Ishikawa (cell line): ENCODE results near the gene CD274.

Source experiments
- CEBPB ChIP-seq: IDR thresholded peaks from 2 replicates; pipeline ENCODE4 v1.6.1; 2012
- CREB1 ChIP-seq: IDR thresholded peaks from 2 replicates; pipeline ENCODE4 v1.6.1; 2012; ENCODE audit warnings: low read depth
- EGR1 ChIP-seq: IDR thresholded peaks from 2 replicates; pipeline ENCODE4 v1.6.1; 2012
- EP300 ChIP-seq: IDR thresholded peaks from 2 replicates; pipeline ENCODE4 v1.6.1; 2012; ENCODE audit warnings: borderline replicate concordance
- FOXM1 ChIP-seq: IDR thresholded peaks from 2 replicates; pipeline ENCODE4 v1.6.1; 2012; ENCODE audit warnings: low read depth, borderline replicate concordance
- MAX ChIP-seq: IDR thresholded peaks from 2 replicates; pipeline ENCODE4 v1.6.1; 2012
- NFIC ChIP-seq: IDR thresholded peaks from 2 replicates; pipeline ENCODE4 v1.6.1; 2012
- RAD21 ChIP-seq: IDR thresholded peaks from 2 replicates; pipeline ENCODE4 v1.6.1; 2012; ENCODE audit warnings: low read depth
- TCF12 ChIP-seq: IDR thresholded peaks from 2 replicates; pipeline ENCODE4 v1.6.1; 2012; ENCODE audit warnings: low read depth
- TEAD4 ChIP-seq: IDR thresholded peaks from 2 replicates; pipeline ENCODE4 v1.6.1; 2012
- YY1 ChIP-seq: IDR thresholded peaks from 2 replicates; pipeline ENCODE4 v1.6.1; 2012; ENCODE audit warnings: low read depth
- ZBTB7A ChIP-seq: IDR thresholded peaks from 2 replicates; pipeline ENCODE4 v1.6.1; 2012; ENCODE audit warnings: low read depth
- TF ChIP-seq, protein P1 (sequence below): IDR thresholded peaks from 2 replicates; pipeline ENCODE4 v1.6.1; 2012
- TF ChIP-seq, protein P2 (sequence below): IDR thresholded peaks from 2 replicates; pipeline ENCODE4 v1.6.1; 2012; ENCODE audit warnings: low read depth, mild to moderate bottlenecking

GRCh38 chr9:5516453-5517220, 66.3 kb downstream of the CD274 start:
- TF ChIP-seq, protein P1, sequence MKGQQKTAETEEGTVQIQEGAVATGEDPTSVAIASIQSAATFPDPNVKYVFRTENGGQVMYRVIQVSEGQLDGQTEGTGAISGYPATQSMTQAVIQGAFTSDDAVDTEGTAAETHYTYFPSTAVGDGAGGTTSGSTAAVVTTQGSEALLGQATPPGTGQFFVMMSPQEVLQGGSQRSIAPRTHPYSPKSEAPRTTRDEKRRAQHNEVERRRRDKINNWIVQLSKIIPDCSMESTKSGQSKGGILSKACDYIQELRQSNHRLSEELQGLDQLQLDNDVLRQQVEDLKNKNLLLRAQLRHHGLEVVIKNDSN, result no peak
- TF ChIP-seq ZBTB7A (no peak), FOXM1 (no peak), CREB1 (no peak), EP300 (no peak), NFIC (no peak), YY1 (no peak), RAD21 (no peak), CEBPB (no peak), MAX (no peak), EGR1 (no peak), TCF12 (no peak), TEAD4 (no peak)
- TF ChIP-seq, protein P2, sequence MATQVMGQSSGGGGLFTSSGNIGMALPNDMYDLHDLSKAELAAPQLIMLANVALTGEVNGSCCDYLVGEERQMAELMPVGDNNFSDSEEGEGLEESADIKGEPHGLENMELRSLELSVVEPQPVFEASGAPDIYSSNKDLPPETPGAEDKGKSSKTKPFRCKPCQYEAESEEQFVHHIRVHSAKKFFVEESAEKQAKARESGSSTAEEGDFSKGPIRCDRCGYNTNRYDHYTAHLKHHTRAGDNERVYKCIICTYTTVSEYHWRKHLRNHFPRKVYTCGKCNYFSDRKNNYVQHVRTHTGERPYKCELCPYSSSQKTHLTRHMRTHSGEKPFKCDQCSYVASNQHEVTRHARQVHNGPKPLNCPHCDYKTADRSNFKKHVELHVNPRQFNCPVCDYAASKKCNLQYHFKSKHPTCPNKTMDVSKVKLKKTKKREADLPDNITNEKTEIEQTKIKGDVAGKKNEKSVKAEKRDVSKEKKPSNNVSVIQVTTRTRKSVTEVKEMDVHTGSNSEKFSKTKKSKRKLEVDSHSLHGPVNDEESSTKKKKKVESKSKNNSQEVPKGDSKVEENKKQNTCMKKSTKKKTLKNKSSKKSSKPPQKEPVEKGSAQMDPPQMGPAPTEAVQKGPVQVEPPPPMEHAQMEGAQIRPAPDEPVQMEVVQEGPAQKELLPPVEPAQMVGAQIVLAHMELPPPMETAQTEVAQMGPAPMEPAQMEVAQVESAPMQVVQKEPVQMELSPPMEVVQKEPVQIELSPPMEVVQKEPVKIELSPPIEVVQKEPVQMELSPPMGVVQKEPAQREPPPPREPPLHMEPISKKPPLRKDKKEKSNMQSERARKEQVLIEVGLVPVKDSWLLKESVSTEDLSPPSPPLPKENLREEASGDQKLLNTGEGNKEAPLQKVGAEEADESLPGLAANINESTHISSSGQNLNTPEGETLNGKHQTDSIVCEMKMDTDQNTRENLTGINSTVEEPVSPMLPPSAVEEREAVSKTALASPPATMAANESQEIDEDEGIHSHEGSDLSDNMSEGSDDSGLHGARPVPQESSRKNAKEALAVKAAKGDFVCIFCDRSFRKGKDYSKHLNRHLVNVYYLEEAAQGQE, result no peak
